ENCODE results near the gene KRT16. TPM values are rescaled to one million over a fixed set of nuclear protein-coding genes. Genes with fewer than 3 reads are reported as not detected.

Gene KRT16
- polyA plus RNA-seq, 1 donor (not counting 4 experiments of a cell fraction or from before 2014, with no cell fraction given): 1,851 TPM

GRCh38 chr17:41578971-41579370 is 33.6 kb downstream of the KRT16 start:
- Histone ChIP-seq H2AFZ (ENCODE audit: control insufficient read depth, low read length) (no peak overlapping the region), H3K9ac (ENCODE audit: control insufficient read depth, extremely low read depth, insufficient read depth, low read length) (peak overlapping the region; percentile 77), H3K9me1 (ENCODE audit: control insufficient read depth, extremely low read depth, insufficient read depth, low read length) (no peaks in the 10 kb centered on the region), H4K20me1 (ENCODE audit: control insufficient read depth, extremely low read depth, insufficient read depth, low read length) (peaks cover 6% of the 10 kb centered on the region), H3K4me3 (ENCODE audit: control insufficient read depth in 2 of 3, extremely low read depth in 1 of 3, insufficient read depth in 2 of 3, low read depth in 1 of 3, low read length in 3 of 3) (peak overlapping the region in 1 of 3 experiments; percentile 40), H3K4me2 (ENCODE audit: control insufficient read depth, extremely low read depth, insufficient read depth, low read depth, low read length) (peak overlapping the region; percentile 77), H3K4me1 (ENCODE audit: control insufficient read depth, extremely low read depth, insufficient read depth, low read length) (peaks cover 55% of the 10 kb centered on the region), H3K9me3 (ENCODE audit: control insufficient read depth, low read depth, low read length) (no peaks in the 10 kb centered on the region), H3K27ac (ENCODE audit: control insufficient read depth, insufficient read depth, low read length) (peak overlapping the region; percentile 97), H3K36me3 (ENCODE audit: control insufficient read depth in 2 of 2, extremely low read depth in 1 of 2, insufficient read depth in 2 of 2, low read length in 2 of 2) (peaks cover 0 to 11% of the 10 kb centered on the region in 2 experiments), H3K79me2 (ENCODE audit: control insufficient read depth, insufficient read depth, low read length) (peaks cover 3% of the 10 kb centered on the region), H3K27me3 (ENCODE audit: control insufficient read depth, extremely low read depth, insufficient read depth, low read length) (no peaks in the 10 kb centered on the region)
- dilution Hi-C loops (cut with MboI; ENCODE audit: extremely low pct_ligation_motif_present, low sequenced_read_pairs): no loop called here
- DNase-seq (ENCODE audit: low read depth, low spot score): no peak
- no peak for FAIRE-seq
- TF ChIP-seq EZH2 (IDR thresholded peaks at IDR 0.05; ENCODE audit: low read length): no peak
- TF ChIP-seq CTCF (optimal IDR thresholded peaks at IDR 0.05 in 1 of 3, IDR thresholded peaks at IDR 0.05 in 1 of 3, conservative IDR thresholded peaks at IDR 0.05 in 1 of 3; ENCODE audit: extremely low read depth in 1 of 3, insufficient read depth in 2 of 3, low read length in 3 of 3): no peak

- Histone ChIP-seq H3K27ac (ENCODE audit: control insufficient read depth, insufficient read depth, low read length) (peak overlapping the region; percentile 97), H4K20me1 (ENCODE audit: control insufficient read depth, extremely low read depth, insufficient read depth, low read length) (peaks cover 3% of the 10 kb centered on the region), H3K9me3 (ENCODE audit: control insufficient read depth, low read depth, low read length) (no peaks in the 10 kb centered on the region), H3K4me3 (ENCODE audit: control insufficient read depth in 2 of 3, extremely low read depth in 1 of 3, insufficient read depth in 2 of 3, low read depth in 1 of 3, low read length in 3 of 3) (no peak overlapping the region), H3K9ac (ENCODE audit: control insufficient read depth, extremely low read depth, insufficient read depth, low read length) (peak overlapping the region; percentile 77), H3K79me2 (ENCODE audit: control insufficient read depth, insufficient read depth, low read length) (peaks cover under 1% of the 10 kb centered on the region), H3K36me3 (ENCODE audit: control insufficient read depth in 2 of 2, extremely low read depth in 1 of 2, insufficient read depth in 2 of 2, low read length in 2 of 2) (peaks cover 0 to 11% of the 10 kb centered on the region in 2 experiments), H3K27me3 (ENCODE audit: control insufficient read depth, extremely low read depth, insufficient read depth, low read length) (no peaks in the 10 kb centered on the region), H3K9me1 (ENCODE audit: control insufficient read depth, extremely low read depth, insufficient read depth, low read length) (no peaks in the 10 kb centered on the region), H3K4me1 (ENCODE audit: control insufficient read depth, extremely low read depth, insufficient read depth, low read length) (peaks cover 55% of the 10 kb centered on the region), H2AFZ (ENCODE audit: control insufficient read depth, low read length) (no peak overlapping the region), H3K4me2 (ENCODE audit: control insufficient read depth, extremely low read depth, insufficient read depth, low read depth, low read length) (peak overlapping the region; percentile 77)
- no peak for DNase-seq (ENCODE audit: low read depth, low spot score)
- dilution Hi-C loops (cut with MboI; ENCODE audit: extremely low pct_ligation_motif_present, low sequenced_read_pairs): no loop called here
- TF ChIP-seq CTCF (optimal IDR thresholded peaks at IDR 0.05 in 1 of 3, IDR thresholded peaks at IDR 0.05 in 1 of 3, conservative IDR thresholded peaks at IDR 0.05 in 1 of 3; ENCODE audit: extremely low read depth in 1 of 3, insufficient read depth in 2 of 3, low read length in 3 of 3): no peak
- no peak for TF ChIP-seq EZH2 (IDR thresholded peaks at IDR 0.05; ENCODE audit: low read length)
- no peak for FAIRE-seq
These were observed 34.0 kb downstream of the KRT16 start for GRCh38 chr17:41578538-41578937.
